WTC11 (cell line): ENCODE data around the gene ZDHHC11B. TPM values are rescaled to one million over a fixed set of nuclear protein-coding genes. Genes with fewer than 3 reads are reported as not detected.
"Not testable (repeated sequence)": the region's sequence is repeated elsewhere in the genome, so short reads cannot be mapped to it uniquely, and the experiment has no call there.

Experiments used
- ATAC-seq: fragments of 200-7000 bp; cut with Tn5 transposase; 2 replicates; pipeline ENCODE4 v1.10.0; 2021; ENCODE audit warnings: mild to moderate bottlenecking, moderate library complexity
- CTCF ChIA-PET: fragments of 300-600 bp; sonication (Branson Sonifier 250); formaldehyde crosslinking; loops from one replicate; lab custom pipeline; 2021; ENCODE audit warnings: antibody characterized with exemption; lab: Charles Lee
- POLR2A ChIA-PET: fragments of 350-600 bp; sonication (Branson Sonifier 250); formaldehyde crosslinking; loops from one replicate; lab custom pipeline; 2021; ENCODE audit warnings: antibody characterized with exemption; lab: Charles Lee
- DNase-seq: peaks from one replicate; pipeline ENCODE4 v3.0.0; 2021; ENCODE audit warnings: low spot score
- H3K27ac Mint-ChIP-seq: 2 replicates; pipeline ENCODE4 v1.8.0; 2021; ENCODE audit warnings: mixed read lengths
- H3K27me3 Mint-ChIP-seq: 2 replicates; pipeline ENCODE4 v1.8.0; 2021; ENCODE audit warnings: low read depth, mild to moderate bottlenecking, moderate library complexity, mixed read lengths
- H3K36me3 Mint-ChIP-seq: 2 replicates; pipeline ENCODE4 v1.8.0; 2021; ENCODE audit warnings: mixed read lengths
- H3K4me1 Mint-ChIP-seq: 2 replicates; pipeline ENCODE4 v1.8.0; 2022; ENCODE audit warnings: mixed read lengths
- H3K4me3 Mint-ChIP-seq: 2 replicates; pipeline ENCODE4 v1.8.0; 2021; ENCODE audit warnings: mild to moderate bottlenecking, moderate library complexity, mixed read lengths
- H3K9me3 Mint-ChIP-seq: 2 replicates; pipeline ENCODE4 v1.8.0; 2021; ENCODE audit warnings: mixed read lengths
- ATF3 ChIP-seq: sonication (generic); formaldehyde crosslinking; conservative IDR thresholded peaks from 2 replicates; pipeline ENCODE4 v1.8.1; 2022; ENCODE audit warnings: mild to moderate bottlenecking, missing genetic modification reagents
- E2F1 ChIP-seq: sonication (generic); formaldehyde crosslinking; IDR thresholded peaks from 2 replicates; pipeline ENCODE4 v1.8.0; 2022; ENCODE audit warnings: mild to moderate bottlenecking, missing genetic modification reagents
- ERG ChIP-seq: fragments of 250-450 bp; sonication (Bioruptor Pico); IDR thresholded peaks from 2 replicates; pipeline ENCODE4 v1.8.0; 2021; ENCODE audit warnings: mild to moderate bottlenecking
- NR2C2 ChIP-seq: sonication (generic); formaldehyde crosslinking; IDR thresholded peaks from 2 replicates; pipeline ENCODE4 v1.8.0; 2022; ENCODE audit warnings: mild to moderate bottlenecking, missing genetic modification reagents
- OVOL2 ChIP-seq: fragments of 250-450 bp; sonication (Bioruptor Pico); IDR thresholded peaks from 2 replicates; pipeline ENCODE4 v1.9.0; 2021; ENCODE audit warnings: mild to moderate bottlenecking, borderline replicate concordance
- PRDM15 ChIP-seq: sonication (generic); formaldehyde crosslinking; IDR thresholded peaks from 2 replicates; pipeline ENCODE4 v1.8.0; 2022; ENCODE audit warnings: missing genetic modification reagents
- SP1 ChIP-seq: sonication (generic); formaldehyde crosslinking; conservative IDR thresholded peaks from 2 replicates; pipeline ENCODE4 v1.8.1; 2022; ENCODE audit warnings: missing genetic modification reagents
- USF1 ChIP-seq: sonication (generic); formaldehyde crosslinking; IDR thresholded peaks from 2 replicates; pipeline ENCODE4 v1.8.0; 2022; ENCODE audit warnings: mild to moderate bottlenecking, missing genetic modification reagents
- ZNF416 ChIP-seq: fragments of 250-450 bp; sonication (Bioruptor Pico); IDR thresholded peaks from 2 replicates; pipeline ENCODE4 v1.9.0; 2021; ENCODE audit warnings: mild to moderate bottlenecking, inconsistent platforms
- ZNF425 ChIP-seq: fragments of 250-450 bp; sonication (Bioruptor Pico); conservative IDR thresholded peaks from 2 replicates; pipeline ENCODE4 v1.9.0; 2021; ENCODE audit warnings: mild to moderate bottlenecking
- ZNF671 ChIP-seq: fragments of 250-450 bp; sonication (Bioruptor Pico); IDR thresholded peaks from 2 replicates; pipeline ENCODE4 v1.8.0; 2021; ENCODE audit warnings: mild to moderate bottlenecking
- ZSCAN18 ChIP-seq: fragments of 250-450 bp; sonication (Bioruptor Pico); IDR thresholded peaks from 2 replicates; pipeline ENCODE4 v2.1.2; 2022; ENCODE audit warnings: mild to moderate bottlenecking, moderate library complexity
- total RNA-seq: library from RNA; stranded (reverse); gene quantifications from 3 replicates; pipeline ENCODE4 v1.2.3, GENCODE V29; 2021

The ZDHHC11B gene
- total RNA-seq, 1 experiment from 2014 or later = 2.3 TPM

- TF ChIP-seq ZNF425 (CRISPR knock-in tag) = no peak
Measured at GRCh38 chr5:815449-815848, 30.9 kb upstream of the ZDHHC11B start (continued).

GRCh38 chr5:813575-813974 lies 29.0 kb upstream of the ZDHHC11B start:
- ATAC-seq, H3K4me3 Mint-ChIP-seq, H3K9me3 Mint-ChIP-seq, H3K27me3 Mint-ChIP-seq, H3K4me1 Mint-ChIP-seq, CTCF ChIA-PET, POLR2A ChIA-PET, DNase-seq, H3K27ac Mint-ChIP-seq: not testable (repeated sequence)
- peaks cover 11% of the 10 kb centered on the region for H3K36me3 Mint-ChIP-seq

- POLR2A ChIA-PET, CTCF ChIA-PET, H3K9me3 Mint-ChIP-seq, H3K4me1 Mint-ChIP-seq, H3K27ac Mint-ChIP-seq, H3K36me3 Mint-ChIP-seq, DNase-seq, H3K27me3 Mint-ChIP-seq, H3K4me3 Mint-ChIP-seq: not testable (repeated sequence)
- peak; percentile 97 for ATAC-seq
Measured at GRCh38 chr5:811384-811783, 26.9 kb upstream of the ZDHHC11B start.

- CTCF ChIA-PET, DNase-seq: not testable (repeated sequence)
- peaks cover 24% of the 10 kb centered on the region for H3K9me3 Mint-ChIP-seq
Measured at GRCh38 chr5:807719-808514, 23.4 kb upstream of the ZDHHC11B start.

GRCh38 chr5:801472-801871 lies 16.9 kb upstream of the ZDHHC11B start:
- CTCF ChIA-PET = no interaction called here
- Mint-ChIP-seq H3K27ac (no peak overlapping the region), H3K4me1 (peaks cover 12% of the 10 kb centered on the region), H3K9me3 (peaks cover 35% of the 10 kb centered on the region), H3K4me3 (no peak overlapping the region), H3K36me3 (peaks cover 8% of the 10 kb centered on the region), H3K27me3 (peaks cover 25% of the 10 kb centered on the region)
- ATAC-seq (no peak), DNase-seq (no peak)
- POLR2A ChIA-PET = no interaction called here
- no peak for TF ChIP-seq ZNF416
- TF ChIP-seq E2F1 (CRISPR knock-in tag) = no peak
- no peak for TF ChIP-seq ERG (CRISPR knock-in tag)
- no peak for TF ChIP-seq ATF3 (CRISPR knock-in tag)
- TF ChIP-seq ZSCAN18 (CRISPR knock-in tag) = no peak
- TF ChIP-seq ZNF671 (CRISPR knock-in tag) = no peak
- TF ChIP-seq USF1 = no peak
- no peak for TF ChIP-seq SP1
- no peak for TF ChIP-seq NR2C2 (CRISPR knock-in tag)
- TF ChIP-seq OVOL2 (CRISPR knock-in tag) = no peak
- no peak for TF ChIP-seq PRDM15

More at GRCh38 chr5:807719-808514, 23.4 kb upstream of the ZDHHC11B start:
- H3K27ac Mint-ChIP-seq, H3K36me3 Mint-ChIP-seq, H3K4me3 Mint-ChIP-seq, H3K4me1 Mint-ChIP-seq, POLR2A ChIA-PET: not testable (repeated sequence)
- H3K27me3 Mint-ChIP-seq = peaks cover 16% of the 10 kb centered on the region
- peak; percentile 11; the same call in 1 of the 2 replicates for ATAC-seq
